Stimulated activated CD4-positive, alpha-beta T cell treated with anti-CD3 and anti-CD28 coated beads, Interleukin-15, amount 100 ng/mL, for 24 hours (primary cell): ENCODE data around the gene SPIRE2.

ENCODE experiments used
- DNase-seq: peaks from one replicate; pipeline ENCODE4 v3.0.0-alpha.2; 2020

SPIRE2 gene

GRCh38 chr16:89842471-89843408, 14.5 kb downstream of the SPIRE2 start:
- DNase-seq = no peak

- no peak for DNase-seq
Observed at GRCh38 chr16:89843409-89844350, 15.4 kb downstream of the SPIRE2 start.

GRCh38 chr16:89844739-89845339, 16.6 kb downstream of the SPIRE2 start:
- DNase-seq = no peak

GRCh38 chr16:89845417-89845816, 17.1 kb downstream of the SPIRE2 start:
- DNase-seq = no peak

- no peak for DNase-seq
Observed at GRCh38 chr16:89847051-89847939, 19.0 kb downstream of the SPIRE2 start.

GRCh38 chr16:89847940-89848297, 19.6 kb downstream of the SPIRE2 start:
- no peak for DNase-seq

GRCh38 chr16:89848974-89849373, 20.7 kb downstream of the SPIRE2 start:
- DNase-seq = no peak

- DNase-seq = no peak
Observed at GRCh38 chr16:89853306-89853993, 25.2 kb downstream of the SPIRE2 start.

GRCh38 chr16:89855301-89855945, 27.1 kb downstream of the SPIRE2 start:
- no peak for DNase-seq

GRCh38 chr16:89855986-89856385, 27.7 kb downstream of the SPIRE2 start:
- DNase-seq = no peak

- no peak for DNase-seq
Observed at GRCh38 chr16:89858973-89859614, 30.8 kb downstream of the SPIRE2 start.

GRCh38 chr16:89859615-89860007, 31.3 kb downstream of the SPIRE2 start:
- DNase-seq = no peak

GRCh38 chr16:89860747-89861304, 32.6 kb downstream of the SPIRE2 start:
- peak; percentile 81 for DNase-seq

GRCh38 chr16:89861648-89862047, 33.4 kb downstream of the SPIRE2 start:
- no peak for DNase-seq

- DNase-seq = no peak
Observed at GRCh38 chr16:89862732-89863131, 34.5 kb downstream of the SPIRE2 start.

GRCh38 chr16:89863741-89864526, 35.7 kb downstream of the SPIRE2 start:
- peak; percentile 34 for DNase-seq

- DNase-seq = peak; percentile 15
Observed at GRCh38 chr16:89864527-89864820, 36.2 kb downstream of the SPIRE2 start.

GRCh38 chr16:89867918-89868317, 39.6 kb downstream of the SPIRE2 start:
- DNase-seq = no peak

- DNase-seq = no peak
Observed at GRCh38 chr16:89869911-89870310, 41.6 kb downstream of the SPIRE2 start.

GRCh38 chr16:89870440-89870839, 42.2 kb downstream of the SPIRE2 start:
- DNase-seq = no peak
